Caki2 (cell line): Measurements from ENCODE around the gene TOP3B. TPM values are rescaled to one million over a fixed set of nuclear protein-coding genes. Genes with fewer than 3 reads are reported as not detected.
A peak's percentile ranks its signal among the peaks of the same experiment; 100 is the strongest.

Source experiments
- DNase-seq: peaks from one replicate; pipeline ENCODE4 v3.0.0-alpha.2; 2015; ENCODE audit warnings: low read depth
- in situ Hi-C: cut with HindIII; loops from 2 replicates; pipeline ENCODE4 v1.10.0; 2016; ENCODE audit warnings: low sequenced_read_pairs, low pct_unique_long_range_greater_than_20kb, mixed read lengths
- total RNA-seq: library from RNA; depleted of rRNA; stranded (reverse); fragments of >200 nt; shearing (Covaris generic); gene quantifications from 2 replicates; pipeline ENCODE4 v1.2.3, GENCODE V29; 2014; ENCODE audit warnings: low replicate concordance

Gene TOP3B
- total RNA-seq, 1 experiment from 2014 or later, result 24.5 TPM

DNA sequence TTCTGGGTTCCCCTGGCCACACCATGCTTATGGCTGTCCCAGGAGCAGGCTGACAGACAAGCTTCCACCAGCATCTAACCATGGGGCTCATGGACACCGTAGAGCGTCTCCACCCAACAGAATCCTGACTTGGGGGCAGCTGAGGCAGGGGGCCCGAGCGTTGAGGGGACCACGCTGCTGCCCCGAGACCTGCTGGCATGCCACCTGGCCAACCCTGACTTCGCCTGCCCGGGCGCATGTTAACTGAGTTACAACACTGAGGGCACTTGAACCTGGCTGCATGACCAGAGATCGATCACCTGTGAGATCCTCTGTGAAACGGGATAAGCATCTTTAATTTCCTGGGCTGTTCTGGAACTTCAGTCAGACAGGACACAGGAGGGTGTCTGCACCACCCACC is 43.7 kb downstream of the TOP3B start:
- DNase-seq, result no peak
- in situ Hi-C loops, result loop anchor here (10.0 kb wide), 1 partner anchor 134 kb away; no protein-coding TSS in a partner anchor

DNA sequence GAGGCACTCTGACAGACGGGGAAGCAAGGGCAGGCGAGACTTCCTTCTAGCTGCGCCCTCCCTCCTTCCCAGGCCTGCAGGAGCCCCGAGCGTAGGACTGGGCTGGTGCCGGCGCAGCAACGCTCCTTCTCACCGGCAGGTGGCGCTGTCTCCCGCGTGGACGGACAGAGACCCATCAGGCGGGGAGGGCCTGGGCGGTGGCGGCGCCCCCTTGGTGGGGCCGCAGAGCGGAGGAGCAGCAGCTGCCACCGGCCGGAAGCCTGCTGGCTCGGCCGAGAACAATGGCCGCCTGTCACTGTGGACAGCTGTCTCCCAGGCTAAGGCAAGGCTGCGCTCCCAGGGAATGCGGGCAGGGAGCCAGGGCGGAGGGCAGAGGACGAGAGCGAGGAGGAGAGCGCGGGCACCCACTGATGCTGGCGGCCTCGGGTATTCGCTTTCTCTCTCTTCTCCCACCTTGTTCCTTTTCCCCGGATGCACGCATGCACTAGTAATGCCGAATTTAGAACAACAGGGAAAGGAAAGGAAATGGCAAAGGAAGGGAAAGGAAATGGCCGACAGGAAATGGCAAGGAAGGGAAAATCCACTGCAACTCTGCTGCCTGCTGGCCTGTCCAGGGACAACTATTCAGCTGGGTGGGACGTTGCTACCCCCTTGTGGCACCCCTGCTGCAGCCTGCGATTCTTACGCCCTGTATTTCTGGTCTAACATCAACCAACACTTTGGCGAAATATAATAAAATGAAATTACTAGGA is 44.3 kb downstream of the TOP3B start:
- in situ Hi-C loops, result loop anchor here (10.0 kb wide), 1 partner anchor 133 kb away; no protein-coding TSS in a partner anchor
- DNase-seq, result peak; percentile 97

DNA sequence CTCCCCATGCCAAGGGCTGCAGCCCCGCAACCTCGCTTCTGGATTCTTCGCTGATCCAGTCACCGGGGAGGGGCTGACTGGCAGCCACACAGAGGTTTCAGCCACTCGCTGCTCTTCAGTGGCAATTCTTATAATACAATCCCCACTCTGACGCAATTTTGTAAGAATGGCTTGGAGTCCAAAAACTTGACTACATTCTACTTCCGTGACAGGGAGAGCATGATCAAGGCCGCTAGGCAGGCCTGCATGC is 44.8 kb downstream of the TOP3B start:
- in situ Hi-C loops, result loop anchor here (10.0 kb wide), 1 partner anchor 133 kb away; no protein-coding TSS in a partner anchor
- DNase-seq, result no peak

DNA sequence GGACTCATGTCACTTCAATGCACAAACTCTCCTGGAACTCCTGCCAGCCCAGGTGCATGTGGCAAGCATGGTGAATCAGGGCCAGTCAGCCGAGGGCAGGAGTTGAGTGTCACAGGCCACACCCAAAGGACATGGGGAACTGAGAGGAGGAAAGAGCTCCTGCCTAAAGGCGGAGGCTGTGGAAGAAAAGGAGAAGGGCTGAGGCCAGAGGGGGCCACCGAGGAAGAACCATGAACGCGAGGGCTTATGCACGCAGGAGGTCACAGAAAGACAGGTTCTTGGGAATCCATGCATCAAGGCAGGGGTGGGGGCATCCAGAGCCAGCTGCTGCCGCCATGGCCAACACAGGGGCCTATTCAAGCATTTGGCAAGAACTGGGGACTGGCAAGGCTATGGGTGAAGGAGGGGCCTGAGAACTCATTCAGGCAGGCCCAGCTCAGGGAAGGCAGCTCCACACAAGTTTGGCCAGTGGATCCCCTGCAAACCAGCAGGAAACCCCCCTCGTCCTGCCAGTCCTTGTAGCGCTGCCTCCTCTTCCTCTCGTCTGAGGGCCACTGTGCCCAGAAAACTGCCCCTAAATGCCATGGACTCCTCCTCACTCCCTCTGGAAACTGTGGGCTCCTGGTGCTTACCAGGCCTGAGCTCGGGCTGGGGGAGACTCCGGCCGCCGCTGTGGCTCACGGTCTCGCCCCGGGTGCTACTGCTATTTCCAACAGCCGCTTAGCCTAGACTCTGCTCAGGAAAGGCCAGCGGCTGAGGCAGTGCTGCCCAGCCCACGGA is 45.4 kb downstream of the TOP3B start:
- in situ Hi-C loops, result loop anchor here (10.0 kb wide), 1 partner anchor 132 kb away; no protein-coding TSS in a partner anchor
- DNase-seq, result peak; percentile 32

DNA sequence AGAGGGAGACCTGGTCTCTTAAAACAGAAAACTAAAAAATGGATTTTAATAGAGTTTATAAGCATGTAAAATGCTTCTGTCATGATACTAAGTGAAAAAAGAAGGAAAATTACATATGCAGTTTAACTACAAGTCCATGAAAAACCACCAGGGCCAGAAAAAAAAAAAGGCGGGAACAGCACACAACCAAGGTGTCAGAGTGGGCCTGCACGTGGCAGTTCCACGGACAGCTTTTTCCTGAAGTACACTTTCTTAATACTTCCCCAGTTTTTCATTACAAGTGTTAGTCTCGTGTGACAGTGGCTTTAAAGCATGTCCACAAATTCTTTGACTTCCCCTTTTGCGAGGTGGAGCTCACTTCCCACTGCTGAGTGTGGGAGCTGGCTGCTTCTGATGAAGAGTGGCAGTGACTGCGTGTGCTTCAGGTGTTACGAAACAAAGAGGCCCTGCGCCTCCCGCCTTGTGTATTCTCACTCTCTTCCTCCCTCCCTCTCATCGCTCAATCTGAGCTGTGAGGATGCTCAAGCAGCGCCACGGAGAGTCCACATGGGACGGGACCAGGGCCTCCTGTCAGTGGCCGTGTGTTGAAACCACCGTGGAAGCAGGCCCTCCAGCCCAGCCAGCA is 46.3 kb downstream of the TOP3B start:
- DNase-seq, result no peak
- in situ Hi-C loops, result loop anchor here (10.0 kb wide), 1 partner anchor 131 kb away; no protein-coding TSS in a partner anchor

DNA sequence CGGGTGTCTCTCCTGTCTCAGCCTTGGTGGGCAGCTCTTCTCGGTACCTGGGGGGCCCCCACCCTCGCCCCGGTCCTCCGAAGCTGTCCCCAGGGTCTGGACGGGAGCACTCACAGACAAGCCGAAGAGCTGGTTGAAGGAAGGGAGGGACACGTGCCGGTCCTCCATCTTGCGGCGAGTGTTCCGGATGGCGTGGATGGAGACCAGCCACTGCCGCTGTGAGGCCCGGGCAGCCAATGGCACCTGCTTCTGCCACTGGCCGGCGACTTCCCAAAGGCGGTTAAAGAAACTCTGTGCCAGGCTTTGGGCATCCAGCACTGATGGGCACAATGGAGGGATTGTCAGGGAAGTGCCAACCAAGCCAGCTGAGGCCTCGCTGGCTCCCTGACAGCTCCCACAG is 48.7 kb downstream of the TOP3B start:
- DNase-seq, result no peak
- in situ Hi-C loops, result loop anchor here (10.0 kb wide), 1 partner anchor 129 kb away; no protein-coding TSS in a partner anchor

DNA sequence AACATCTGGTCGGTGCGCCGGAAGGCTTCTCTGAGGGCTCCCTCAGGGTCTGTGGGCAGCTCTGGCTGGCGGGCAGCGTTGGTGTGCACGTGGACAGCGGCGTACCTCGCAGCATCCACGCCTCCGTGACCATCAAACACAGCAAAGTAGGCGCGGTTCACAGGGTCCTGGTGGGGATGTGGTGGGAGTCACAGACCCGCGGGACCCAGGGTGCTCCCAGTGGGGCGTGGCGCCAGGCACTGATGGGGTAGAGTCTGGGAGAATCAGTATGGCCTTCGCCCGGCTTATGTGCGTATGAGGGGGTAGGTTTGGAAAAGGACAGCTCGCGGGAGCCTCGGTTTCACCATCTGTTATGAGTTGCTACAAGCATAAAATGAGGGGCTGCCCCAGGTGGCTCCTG is 49.2 kb downstream of the TOP3B start:
- in situ Hi-C loops, result loop anchor here (10.0 kb wide), 1 partner anchor 129 kb away; no protein-coding TSS in a partner anchor
- DNase-seq, result no peak

DNA sequence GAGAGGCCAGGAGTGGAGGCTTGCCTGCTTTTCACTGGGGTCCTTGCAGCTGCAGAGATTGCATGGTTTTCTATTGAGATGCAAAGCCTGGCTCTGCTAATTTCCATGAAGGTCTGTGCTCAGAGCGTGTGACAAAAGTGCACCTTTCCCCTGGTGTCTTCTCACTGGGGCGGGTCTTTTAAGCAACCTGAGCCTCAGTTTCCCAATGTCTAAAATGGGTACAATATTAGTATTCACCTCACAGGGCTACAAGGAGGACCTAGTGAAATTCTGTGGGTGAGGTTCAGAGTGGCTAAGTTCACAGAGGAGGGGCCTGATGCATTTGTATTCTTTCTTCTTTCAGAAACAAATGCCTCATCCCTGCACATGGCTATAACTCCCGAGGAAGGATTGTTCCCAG is 50.2 kb downstream of the TOP3B start:
- in situ Hi-C loops, result loop anchor here (10.0 kb wide), 1 partner anchor 128 kb away; no protein-coding TSS in a partner anchor
- DNase-seq, result no peak

DNA sequence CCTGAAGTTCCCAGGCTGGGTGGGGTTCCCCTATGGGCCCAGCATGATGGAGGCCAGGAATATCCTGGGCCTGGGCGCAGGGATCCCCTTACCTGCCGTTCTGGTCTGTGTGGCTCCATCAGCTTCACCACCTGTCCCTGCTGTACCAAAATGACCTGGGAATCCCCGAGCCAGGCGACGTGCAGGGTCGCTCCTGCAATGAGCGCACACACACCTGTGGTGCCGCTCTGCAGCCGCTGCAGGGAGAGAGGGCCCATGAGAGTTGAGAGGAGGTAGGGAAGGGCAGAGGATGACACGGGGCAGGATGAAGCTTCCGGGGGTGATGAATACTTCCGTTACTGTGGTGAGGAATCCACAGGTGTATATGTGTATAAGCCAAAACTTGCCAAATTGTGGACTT is 51.5 kb downstream of the TOP3B start:
- in situ Hi-C loops, result loop anchor here (10.0 kb wide), 1 partner anchor 126 kb away; no protein-coding TSS in a partner anchor
- no peak for DNase-seq

DNA sequence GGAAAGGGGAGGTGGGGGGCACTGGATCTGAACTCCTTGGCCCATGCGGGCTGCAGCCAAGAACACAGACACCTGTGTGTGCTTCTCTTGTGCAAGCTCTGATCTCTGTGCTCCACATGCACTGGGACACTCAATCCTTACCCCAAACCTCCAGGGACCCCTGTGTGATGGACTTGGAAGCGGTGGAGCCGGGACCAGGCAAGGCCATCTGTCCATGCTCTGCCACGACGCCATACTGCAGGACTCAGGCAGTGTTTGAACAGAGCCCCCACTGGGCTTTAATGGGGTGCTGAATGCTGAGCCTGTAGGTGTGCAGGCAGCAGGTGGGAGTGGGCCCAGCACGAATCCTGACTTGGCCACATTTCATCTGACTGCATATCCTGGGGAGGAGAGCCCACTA is 53.3 kb downstream of the TOP3B start:
- DNase-seq, result no peak
- in situ Hi-C loops, result no loop called here

DNA sequence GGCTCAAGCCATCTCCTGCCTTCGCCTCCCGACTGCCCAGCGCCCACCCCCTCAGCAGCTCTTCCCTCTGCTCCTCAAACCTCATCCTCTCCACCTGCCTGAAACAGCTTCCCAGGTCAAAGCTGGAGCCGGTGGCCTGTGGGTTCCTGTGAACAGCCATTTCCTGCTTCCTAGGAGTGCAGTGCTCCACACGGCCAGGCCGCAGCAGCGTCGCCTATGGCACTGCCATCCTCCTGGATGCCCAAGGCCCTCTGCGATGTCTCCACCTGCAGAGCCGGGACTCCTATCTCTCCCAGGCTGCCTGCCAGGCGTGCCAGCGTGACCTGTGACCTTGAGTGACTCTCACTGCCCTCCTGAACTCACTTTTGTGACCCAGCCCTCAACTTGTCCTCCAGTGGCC is 54.5 kb downstream of the TOP3B start:
- no peak for DNase-seq
- in situ Hi-C loops, result no loop called here

DNA sequence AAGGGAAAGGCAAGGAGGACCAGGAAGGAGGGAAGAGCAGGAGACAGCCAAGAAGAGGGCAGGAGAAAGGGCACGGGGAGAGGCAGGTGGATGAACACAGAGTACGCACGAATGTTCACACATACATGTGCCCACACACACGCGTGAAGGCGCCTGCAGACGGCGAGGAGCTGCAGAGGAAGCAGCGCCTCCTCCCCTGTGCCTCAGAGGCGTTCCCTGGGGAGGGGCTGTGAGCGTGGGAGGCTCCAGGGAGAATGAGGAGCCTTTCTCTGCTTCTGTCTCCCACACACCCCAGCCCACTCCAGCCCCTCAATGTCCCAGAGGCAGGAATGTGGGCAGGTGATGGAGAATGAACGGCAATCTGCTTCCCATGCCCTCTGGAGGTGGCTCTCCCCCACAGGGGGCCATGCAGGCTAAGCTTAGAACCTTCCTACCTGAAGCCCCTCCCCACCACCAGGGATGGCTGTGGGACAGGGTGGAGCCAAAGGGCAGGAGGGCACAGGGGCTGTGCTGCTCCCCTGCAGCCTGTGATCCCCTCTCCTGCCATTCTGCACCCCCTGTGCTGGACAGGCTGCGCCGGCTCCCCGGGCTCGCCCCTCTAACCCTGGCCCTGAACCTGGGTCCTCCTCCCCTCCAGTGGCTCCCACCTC is 55.3 kb downstream of the TOP3B start:
- no peak for DNase-seq
- in situ Hi-C loops, result no loop called here

DNA sequence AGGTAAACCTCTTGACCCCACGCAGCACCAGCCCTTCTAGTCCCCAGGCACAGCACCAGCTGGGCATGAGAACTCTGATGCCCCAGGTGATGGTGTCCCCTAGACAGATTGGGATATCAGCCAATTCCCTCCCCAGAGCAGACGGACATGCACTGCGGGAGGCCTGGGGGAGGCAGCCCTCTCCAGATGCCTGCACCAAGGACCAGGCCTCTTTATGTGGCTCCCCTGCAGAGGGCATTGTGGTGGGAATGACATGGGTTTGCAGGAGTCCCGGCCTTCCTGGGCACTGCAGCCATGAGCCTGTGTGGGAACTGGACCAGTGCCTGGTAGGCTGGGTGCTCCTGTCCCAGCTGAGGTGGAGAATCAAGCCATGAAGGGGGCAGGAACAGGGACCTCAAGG is 55.9 kb downstream of the TOP3B start:
- in situ Hi-C loops, result no loop called here

DNA sequence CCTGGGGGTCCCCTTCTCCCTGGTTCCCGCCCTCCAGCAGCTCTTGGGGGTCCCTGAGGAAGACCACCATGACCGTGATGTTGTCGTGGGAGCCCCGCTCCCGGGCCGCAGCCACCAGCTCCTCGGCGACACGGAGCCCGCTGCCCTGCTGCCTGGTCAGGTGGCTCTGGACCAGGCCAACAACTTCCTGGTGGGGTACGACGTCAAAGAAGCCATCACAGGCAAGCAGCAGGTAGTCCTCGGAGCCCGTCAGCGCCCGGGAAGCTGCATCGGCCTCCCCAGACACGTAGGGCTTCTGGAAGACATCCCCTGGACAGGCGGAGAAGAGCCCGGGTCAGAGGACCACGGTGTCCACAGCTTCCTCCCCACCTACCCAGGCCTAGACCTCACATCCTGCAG is 59.4 kb downstream of the TOP3B start:
- DNase-seq, result no peak

More for the DNA sequence above, 55.9 kb downstream of the TOP3B start:
- no peak for DNase-seq

DNA sequence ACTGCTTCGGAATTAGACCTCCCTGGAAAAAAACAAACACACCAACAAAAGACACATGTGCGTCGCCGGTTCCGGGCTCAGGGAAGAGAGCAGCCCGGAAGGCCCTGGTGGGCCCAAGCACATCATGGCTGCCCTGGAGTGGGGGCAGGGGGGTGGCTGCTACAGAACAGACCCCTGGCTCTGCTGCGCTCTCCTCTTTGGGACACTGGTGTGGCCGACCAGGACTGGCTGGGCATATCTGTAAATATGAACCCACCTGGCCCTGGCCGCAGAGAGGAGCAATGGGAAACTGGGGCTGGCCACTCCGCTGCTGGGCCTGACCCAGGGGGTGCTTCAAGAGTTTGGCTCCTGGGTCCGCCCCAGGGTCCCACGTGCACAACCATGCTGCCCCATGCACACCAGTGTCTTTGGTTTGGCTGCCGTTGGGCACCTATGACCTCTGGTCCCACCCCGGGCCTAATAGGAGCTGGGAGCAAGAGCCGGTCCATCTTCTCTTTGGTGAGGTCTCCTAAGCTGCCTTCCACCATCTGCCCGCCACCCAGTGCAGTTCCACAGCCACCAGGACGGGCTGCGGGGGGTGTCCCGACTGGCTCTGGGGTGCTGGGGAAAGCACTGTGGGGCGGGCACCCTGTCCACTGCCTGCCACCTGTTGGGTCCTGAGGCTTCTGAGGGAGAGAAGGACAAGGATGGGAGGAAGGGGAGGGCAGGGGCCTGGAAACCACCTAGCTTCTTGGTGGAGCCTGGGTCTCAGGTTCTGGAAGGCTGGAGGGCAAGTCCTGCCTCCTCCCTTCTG is 60.0 kb downstream of the TOP3B start:
- in situ Hi-C loops, result no loop called here
- no peak for DNase-seq

More for the DNA sequence above, 59.4 kb downstream of the TOP3B start:
- in situ Hi-C loops, result no loop called here

DNA sequence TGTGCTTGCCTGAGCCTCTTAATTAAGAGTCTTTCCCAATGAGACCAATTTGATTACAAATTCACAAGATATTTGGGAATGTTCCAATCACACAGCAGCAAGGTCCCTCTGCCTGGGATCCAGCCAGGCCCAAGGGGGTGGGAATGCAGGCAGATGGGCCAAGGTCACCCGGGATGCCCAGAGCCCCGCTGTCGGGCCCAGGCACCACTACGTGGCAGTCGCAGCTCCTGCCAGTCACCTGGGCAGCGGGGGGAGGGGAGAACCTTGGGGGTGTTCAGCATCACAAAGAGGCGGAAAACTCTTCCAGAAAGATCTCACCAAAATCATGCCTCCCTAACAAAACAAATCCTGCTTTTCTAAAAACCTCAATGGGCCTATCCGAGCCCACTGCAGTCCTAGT is 60.9 kb downstream of the TOP3B start:
- in situ Hi-C loops, result no loop called here

DNA sequence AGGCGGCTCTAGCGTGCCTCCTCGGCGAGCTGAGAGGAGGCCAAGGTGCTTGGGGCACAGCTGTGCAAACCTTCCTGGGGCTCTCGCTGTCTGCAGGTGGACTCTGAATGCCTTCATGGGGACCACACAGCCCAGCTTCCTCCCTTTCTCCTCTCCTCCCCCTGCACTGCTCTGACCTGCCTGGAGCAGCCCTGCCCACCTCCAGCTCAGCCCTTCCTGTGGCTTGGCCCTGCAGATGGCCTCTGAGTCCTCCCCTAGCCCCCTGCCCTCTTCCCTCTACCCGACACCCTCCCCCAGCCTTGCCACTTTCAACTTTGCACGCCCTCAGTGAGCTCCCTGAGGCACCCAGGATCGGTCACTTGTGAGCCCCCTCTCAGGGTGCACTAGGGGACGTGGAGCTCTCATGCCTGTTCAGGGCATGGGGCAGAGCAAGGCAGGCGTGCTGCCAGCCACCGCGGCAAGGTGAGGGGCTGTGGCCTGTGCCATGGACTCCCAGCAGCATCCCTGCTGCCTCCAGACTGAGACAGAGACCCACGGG is 61.3 kb downstream of the TOP3B start:
- no peak for DNase-seq
- in situ Hi-C loops, result no loop called here

More for the DNA sequence above, 60.9 kb downstream of the TOP3B start:
- no peak for DNase-seq
